ENCODE results near the gene LGALS16.

LGALS16 gene

GRCh38 chr19:39704181-39705044 is 48.7 kb downstream of the LGALS16 start, which contains the start of gene LGALS14:
Gene LGALS14, plus strand, starts transcription at chr19:39704481. Its CDS starts 48 bp downstream, at chr19:39704529.
- Histone ChIP-seq H3K4me1 (ENCODE audit: control insufficient read depth, low read length) (peaks cover 10% of the 10 kb centered on the region), H3F3A (ENCODE audit: control insufficient read depth, insufficient read depth) (no peaks in the 10 kb centered on the region), H3K4me2 (ENCODE audit: low read length) (no peak within 1 kb of the TSS), H3K36me3 (ENCODE audit: control insufficient read depth, low read length) (no peaks in the 10 kb centered on the region), H3K27ac (ENCODE audit: low read depth, low read length) (no peak within 1 kb of the TSS), H4K20me1 (ENCODE audit: control insufficient read depth, insufficient read depth, low read depth, low read length) (no peaks in the 10 kb centered on the region), H3K4me3 (ENCODE audit: low read length) (no peak within 1 kb of the TSS), H3K79me2 (ENCODE audit: control insufficient read depth, low read length) (no peaks in the 10 kb centered on the region), H3K9me3 (ENCODE audit: control insufficient read depth, insufficient read depth, low read length) (no peaks in the 10 kb centered on the region), H3K27me3 (ENCODE audit: control insufficient read depth, low read length) (no peaks in the 10 kb centered on the region; the same call in 1 of the 2 replicates), H3K9me2 (replicated peaks; ENCODE audit: control insufficient read depth, low read length) (no peaks in the 10 kb centered on the region)
- no peak for TF ChIP-seq EZH2phosphoT487 (IDR thresholded peaks at IDR 0.05; ENCODE audit: borderline replicate concordance, low read length)
- TF ChIP-seq CTCF (IDR thresholded peaks at IDR 0.05; ENCODE audit: low read depth, low read length, poor library complexity, severe bottlenecking) = no peak

- Histone ChIP-seq H3K9me2 (replicated peaks; ENCODE audit: control insufficient read depth, low read length) (no peaks in the 10 kb centered on the region), H3K9me3 (ENCODE audit: control insufficient read depth, insufficient read depth, low read length) (no peaks in the 10 kb centered on the region), H3F3A (ENCODE audit: control insufficient read depth, insufficient read depth) (no peaks in the 10 kb centered on the region), H3K4me3 (ENCODE audit: low read length) (no peak overlapping the region), H3K27me3 (ENCODE audit: control insufficient read depth, low read length) (no peaks in the 10 kb centered on the region; the same call in 1 of the 2 replicates), H3K4me1 (ENCODE audit: control insufficient read depth, low read length) (peaks cover 10% of the 10 kb centered on the region), H3K27ac (ENCODE audit: low read depth, low read length) (no peak overlapping the region), H4K20me1 (ENCODE audit: control insufficient read depth, insufficient read depth, low read depth, low read length) (no peaks in the 10 kb centered on the region), H3K36me3 (ENCODE audit: control insufficient read depth, low read length) (no peaks in the 10 kb centered on the region), H3K4me2 (ENCODE audit: low read length) (no peak overlapping the region), H3K79me2 (ENCODE audit: control insufficient read depth, low read length) (no peaks in the 10 kb centered on the region)
- no peak for TF ChIP-seq EZH2phosphoT487 (IDR thresholded peaks at IDR 0.05; ENCODE audit: borderline replicate concordance, low read length)
- no peak for TF ChIP-seq CTCF (IDR thresholded peaks at IDR 0.05; ENCODE audit: low read depth, low read length, poor library complexity, severe bottlenecking)
Observed at GRCh38 chr19:39705578-39706188, 50.0 kb downstream of the LGALS16 start.

GRCh38 chr19:39708594-39708993 is 52.9 kb downstream of the LGALS16 start:
- no peak overlapping the region for H3K4me3 ChIP-seq (ENCODE audit: low read length)
- H3K4me1 ChIP-seq (ENCODE audit: control insufficient read depth, low read length) = no peaks in the 10 kb centered on the region
- TF ChIP-seq EZH2phosphoT487 (IDR thresholded peaks at IDR 0.05; ENCODE audit: borderline replicate concordance, low read length) = no peak
- no peak for TF ChIP-seq CTCF (IDR thresholded peaks at IDR 0.05; ENCODE audit: low read depth, low read length, poor library complexity, severe bottlenecking)
- H3K9me3 ChIP-seq (ENCODE audit: control insufficient read depth, insufficient read depth, low read length) = no peaks in the 10 kb centered on the region
- H4K20me1 ChIP-seq (ENCODE audit: control insufficient read depth, insufficient read depth, low read depth, low read length) = no peaks in the 10 kb centered on the region
- H3F3A ChIP-seq (ENCODE audit: control insufficient read depth, insufficient read depth) = no peaks in the 10 kb centered on the region
- H3K27ac ChIP-seq (ENCODE audit: low read depth, low read length) = no peak overlapping the region
- H3K79me2 ChIP-seq (ENCODE audit: control insufficient read depth, low read length) = no peaks in the 10 kb centered on the region
- no peaks in the 10 kb centered on the region for H3K36me3 ChIP-seq (ENCODE audit: control insufficient read depth, low read length)
- no peaks in the 10 kb centered on the region; the same call in 1 of the 2 replicates for H3K27me3 ChIP-seq (ENCODE audit: control insufficient read depth, low read length)
- no peak overlapping the region for H3K4me2 ChIP-seq (ENCODE audit: low read length)
- H3K9me2 ChIP-seq (replicated peaks; ENCODE audit: control insufficient read depth, low read length) = no peaks in the 10 kb centered on the region

All from DOHH2 (cell line).